GM13976 (cell line): Measurements from ENCODE around the gene ARID2.

ENCODE experiments used
- DNase-seq: peaks from one replicate; pipeline ENCODE4 v3.0.0; 2012; ENCODE audit warnings: low spot score
- CTCF ChIP-seq: IDR thresholded peaks from 2 replicates; pipeline ENCODE4 v1.5.1; 2012; ENCODE audit warnings: borderline replicate concordance, mild to moderate bottlenecking; ENCODE audit not compliant: insufficient read depth; ENCODE audit errors: extremely low read depth, missing control alignments, control extremely low read depth
- in situ Hi-C: fragments of 300-500 bp; cut with MboI; formaldehyde crosslinking; loops from one replicate; pipeline ENCODE4 v1.12.0; 2022; ENCODE audit warnings: low sequenced_read_pairs, mixed read lengths, inconsistent platforms; ENCODE audit not compliant: unreplicated experiment

The ARID2 gene

GRCh38 chr12:45879363-45879895 is 149.9 kb downstream of the ARID2 start:
- in situ Hi-C loops: no loop called here
- no peak for TF ChIP-seq CTCF
- DNase-seq: no peak

GRCh38 chr12:45880533-45880932 is 151.0 kb downstream of the ARID2 start:
- no peak for DNase-seq
- in situ Hi-C loops: no loop called here
- TF ChIP-seq CTCF: no peak

GRCh38 chr12:45883187-45883586 is 153.7 kb downstream of the ARID2 start:
- no peak for DNase-seq
- in situ Hi-C loops: no loop called here
- no peak for TF ChIP-seq CTCF

- DNase-seq: no peak
- TF ChIP-seq CTCF: no peak
- in situ Hi-C loops: no loop called here
Observed at GRCh38 chr12:45886685-45887084, 157.2 kb downstream of the ARID2 start.

GRCh38 chr12:45887544-45887943 is 158.0 kb downstream of the ARID2 start:
- in situ Hi-C loops: no loop called here
- no peak for DNase-seq
- no peak for TF ChIP-seq CTCF

- in situ Hi-C loops: no loop called here
- no peak for TF ChIP-seq CTCF
- no peak for DNase-seq
Observed at GRCh38 chr12:45890276-45890675, 160.8 kb downstream of the ARID2 start.

GRCh38 chr12:45893240-45893639 is 163.7 kb downstream of the ARID2 start:
- DNase-seq: no peak
- in situ Hi-C loops: no loop called here
- TF ChIP-seq CTCF: no peak
